Tibial nerve (tissue), 4 donors: ENCODE results near the gene APOE.

Experiments used
- CTCF ChIP-seq, 5 experiments: fragments of 200-600 bp in 3 of 5; fragments of 450-650 bp in 2 of 5; sonication (generic) in 3 of 5; IDR thresholded peaks; one replicate each; pipeline ENCODE4 v1.5.1; 2016 to 2019; ENCODE audit warnings: antibody characterized with exemption in 5 of 5, mild to moderate bottlenecking in 3 of 5, moderate library complexity in 2 of 5
- EP300 ChIP-seq, 2 donors: sonication (generic); formaldehyde crosslinking; IDR thresholded peaks; one replicate each; pipeline ENCODE4 v1.6.1; 2017; ENCODE audit warnings: antibody characterized with exemption in 2 of 2, mild to moderate bottlenecking in 1 of 2
- POLR2A ChIP-seq, 2 donors: fragments of 450-650 bp; IDR thresholded peaks; one replicate each; pipeline ENCODE4 v1.6.1; 2017; ENCODE audit warnings: antibody characterized with exemption in 2 of 2, mild to moderate bottlenecking in 2 of 2, moderate library complexity in 2 of 2

GRCh38 chr19:44894946-44895345, 10.7 kb upstream of the APOE start:
- no peak for TF ChIP-seq POLR2A (IDR thresholded peaks at IDR 0.05)
- TF ChIP-seq CTCF (IDR thresholded peaks at IDR 0.05): no peak
- TF ChIP-seq EP300 (IDR thresholded peaks at IDR 0.05): no peak
